Epidermal melanocyte (primary cell): ENCODE data around the gene AMPH.
"Not testable (repeated sequence)": the region's sequence is repeated elsewhere in the genome, so short reads cannot be mapped to it uniquely, and the experiment has no call there.

Source experiments
- DNase-seq: peaks from one replicate; pipeline ENCODE4 v3.0.0; 2011; ENCODE audit warnings: low spot score; ENCODE audit not compliant: insufficient read length

The AMPH gene

DNA sequence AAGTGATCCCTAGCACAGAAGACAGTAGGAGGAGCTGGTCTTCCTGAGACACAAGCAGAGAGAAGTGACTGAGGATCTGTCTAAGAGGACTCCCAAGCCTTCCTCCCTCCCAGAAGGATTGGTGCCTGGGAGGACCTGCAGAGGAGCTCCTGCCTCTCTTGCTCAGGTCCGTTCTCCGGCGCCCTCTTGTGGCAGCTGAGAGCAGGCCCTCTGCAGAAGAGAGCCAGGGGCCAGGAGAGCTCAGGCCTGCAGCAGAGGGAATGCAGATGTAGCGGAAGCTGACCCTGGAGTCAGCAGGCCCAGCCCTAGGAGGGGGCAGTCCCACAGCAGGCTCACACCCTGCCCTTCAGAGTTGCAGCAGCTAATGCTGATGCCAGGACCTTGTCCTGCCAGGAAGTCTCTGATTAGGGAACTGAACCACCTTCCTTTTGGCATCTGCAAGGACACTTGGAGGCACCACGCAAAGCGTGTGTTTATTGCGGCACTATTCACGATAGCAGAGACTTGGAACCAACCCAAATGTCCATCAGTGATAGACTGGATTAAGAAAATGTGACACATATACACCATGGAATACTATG is 276.8 kb downstream of the AMPH start:
- DNase-seq, result not testable (repeated sequence)

DNA sequence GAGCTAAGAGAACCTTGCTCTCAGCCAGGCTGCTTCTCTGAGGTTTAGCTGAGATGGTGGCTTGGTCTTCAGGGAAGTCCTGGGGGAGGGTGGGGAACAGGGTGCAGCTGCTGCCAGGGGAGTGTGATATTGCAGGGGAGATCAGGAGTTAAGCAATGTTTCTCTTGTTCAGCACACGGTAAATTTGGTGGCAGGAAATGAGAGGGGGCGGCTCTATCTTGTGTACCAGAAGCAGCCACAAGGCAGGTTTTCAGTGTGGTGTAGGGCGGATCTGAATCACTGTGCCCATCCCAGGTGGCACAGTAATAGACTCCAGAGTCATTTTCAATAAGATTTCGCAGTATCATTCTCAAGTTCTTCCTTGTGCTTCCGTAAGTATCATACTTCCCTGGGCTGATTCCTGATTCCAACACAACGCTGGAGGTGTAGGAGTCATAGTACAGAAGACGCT is 277.7 kb downstream of the AMPH start:
- not testable (repeated sequence) for DNase-seq

DNA sequence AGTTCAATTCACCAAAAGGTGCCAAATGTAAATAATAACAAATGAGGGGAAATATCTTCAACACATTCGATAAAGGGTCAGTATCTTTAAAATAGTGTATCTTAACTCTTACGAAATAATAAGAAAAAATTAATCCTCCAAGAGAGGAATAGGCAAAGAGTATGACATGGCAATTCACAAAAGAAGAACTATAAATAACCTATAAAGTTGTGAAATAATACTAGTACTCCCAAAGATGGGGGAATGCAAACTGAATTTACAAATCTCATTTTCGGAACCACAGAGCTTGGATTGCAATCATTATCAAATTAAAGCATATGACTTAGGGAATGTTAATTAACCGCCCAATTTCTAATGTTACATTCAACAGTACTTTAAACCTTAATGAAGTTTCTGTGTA is 279.6 kb downstream of the AMPH start:
- no peak for DNase-seq

DNA sequence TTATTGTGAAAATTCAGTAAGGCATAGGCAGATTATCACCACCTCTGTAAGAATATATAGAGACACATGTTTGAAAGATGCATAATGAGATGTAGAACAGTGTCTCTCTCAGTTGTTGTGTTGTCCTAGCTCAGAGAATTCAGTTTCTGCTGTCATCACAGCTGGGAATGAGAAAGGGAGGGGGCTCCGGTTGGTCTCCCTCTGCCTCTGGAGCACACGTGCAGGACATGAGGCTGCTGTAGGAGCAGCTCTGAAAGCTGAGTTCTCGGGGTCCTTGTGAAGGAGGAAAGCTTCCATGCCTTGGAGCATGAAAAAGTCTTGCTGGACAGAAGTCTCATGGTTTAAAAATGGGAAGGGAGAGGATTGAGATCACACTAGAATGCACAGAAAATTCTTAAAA is 280.4 kb downstream of the AMPH start:
- DNase-seq, result not testable (repeated sequence)

DNA sequence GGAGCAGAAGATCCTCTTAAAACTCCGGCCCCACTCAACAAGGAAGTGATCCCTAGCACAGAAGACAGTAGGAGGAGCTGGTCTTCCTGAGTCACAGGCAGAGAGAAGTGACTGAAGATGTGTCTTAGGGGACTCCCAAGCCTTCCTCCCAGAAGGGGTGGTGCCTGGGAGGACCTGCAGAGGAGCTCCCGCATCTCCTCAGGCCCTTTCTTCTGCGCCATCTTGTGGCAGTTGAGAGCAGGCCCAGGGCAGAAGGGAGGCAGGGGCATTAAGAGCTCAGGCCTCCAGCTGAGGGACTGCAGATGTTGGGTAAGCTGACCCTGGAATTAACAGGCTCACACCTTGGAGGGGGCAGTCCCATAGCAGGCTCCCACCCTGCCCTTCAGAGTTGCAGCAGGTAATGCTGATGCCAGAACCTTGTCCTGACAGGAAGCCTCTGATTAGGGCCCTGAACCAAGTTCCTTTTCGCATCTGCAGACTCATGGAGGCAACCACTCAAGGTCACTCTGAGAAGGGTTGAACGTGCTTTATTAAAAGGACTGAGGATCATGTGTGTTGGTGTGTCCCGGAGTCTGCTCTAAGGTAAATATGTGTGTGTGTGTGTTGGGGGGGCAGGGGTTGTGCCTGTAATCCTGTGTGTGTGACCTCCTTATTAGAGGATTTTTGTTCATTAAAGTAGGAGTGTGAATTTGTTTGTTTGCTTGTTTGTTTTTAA is 281.1 kb downstream of the AMPH start:
- not testable (repeated sequence) for DNase-seq

DNA sequence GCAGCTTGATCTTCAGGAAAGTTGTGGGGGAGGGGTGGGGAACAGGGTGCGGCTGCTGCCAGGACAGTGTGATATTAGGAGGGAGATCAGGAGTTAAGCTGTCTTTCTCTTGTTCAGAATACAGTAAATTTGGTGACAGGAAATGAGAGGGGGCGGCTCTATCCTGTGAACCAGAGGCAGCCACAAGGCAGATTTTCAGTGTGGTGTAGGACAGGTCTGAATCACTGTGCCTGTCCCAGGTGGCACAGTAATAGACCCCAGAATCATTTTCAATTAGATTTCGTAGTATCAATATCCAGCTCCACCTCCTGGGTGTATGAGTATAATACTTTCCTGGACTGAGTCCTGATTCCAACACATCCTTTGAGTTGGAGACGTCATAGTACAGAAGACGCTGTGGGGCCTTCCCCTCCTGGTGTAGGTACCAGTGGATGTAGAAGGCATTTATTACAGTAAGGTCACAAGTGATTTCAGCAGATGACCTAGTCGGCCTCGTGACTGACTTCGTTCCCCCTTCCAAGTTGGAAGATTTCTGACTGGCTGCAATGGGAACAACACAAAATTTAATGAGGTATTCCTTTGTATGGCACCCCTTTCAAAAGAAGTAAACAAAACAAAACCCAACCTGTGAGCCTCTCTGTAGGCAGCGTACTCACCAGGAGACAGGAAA is 281.9 kb downstream of the AMPH start:
- DNase-seq, result not testable (repeated sequence)

DNA sequence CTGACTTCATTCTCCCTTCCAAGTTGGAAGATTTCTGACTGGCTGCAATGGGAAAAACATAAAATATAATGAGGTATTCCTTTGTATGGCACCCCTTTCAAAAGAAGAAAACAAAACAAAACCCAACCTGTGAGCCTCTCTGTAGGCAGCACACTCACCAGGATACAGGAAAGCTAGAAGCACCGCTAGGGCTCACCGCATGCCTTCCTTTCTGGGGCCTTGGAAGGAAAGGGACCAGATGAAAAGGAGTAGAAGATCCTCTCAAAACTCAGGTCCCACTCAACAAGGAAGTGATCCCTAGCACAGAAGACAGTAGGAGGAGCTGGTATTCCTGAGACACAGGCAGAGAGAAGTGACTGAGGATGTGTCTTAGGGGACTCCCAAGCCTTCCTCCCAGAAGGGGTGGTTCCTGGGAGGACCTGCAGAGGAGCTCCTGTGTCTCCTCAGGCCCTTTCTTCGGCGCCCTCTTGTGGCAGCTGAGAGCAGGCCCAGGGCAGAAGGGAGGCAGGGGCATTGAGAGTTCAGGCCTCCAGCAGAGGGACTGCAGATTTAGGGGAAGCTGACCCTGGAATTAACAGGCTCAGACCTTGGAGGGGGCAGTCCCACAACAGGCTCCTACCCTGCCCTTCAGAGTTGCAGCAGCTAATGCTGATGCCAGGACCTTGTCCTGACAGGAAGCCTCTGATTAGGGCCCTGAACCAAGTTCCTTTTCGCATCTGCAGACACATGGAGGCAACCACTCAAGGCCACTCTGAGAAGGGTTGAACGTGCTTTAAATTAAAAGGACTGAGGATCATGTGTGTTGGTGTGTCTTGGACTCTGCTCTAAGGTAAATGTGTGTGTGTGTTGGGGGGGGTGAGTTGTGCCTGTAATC is 285.6 kb downstream of the AMPH start:
- not testable (repeated sequence) for DNase-seq

DNA sequence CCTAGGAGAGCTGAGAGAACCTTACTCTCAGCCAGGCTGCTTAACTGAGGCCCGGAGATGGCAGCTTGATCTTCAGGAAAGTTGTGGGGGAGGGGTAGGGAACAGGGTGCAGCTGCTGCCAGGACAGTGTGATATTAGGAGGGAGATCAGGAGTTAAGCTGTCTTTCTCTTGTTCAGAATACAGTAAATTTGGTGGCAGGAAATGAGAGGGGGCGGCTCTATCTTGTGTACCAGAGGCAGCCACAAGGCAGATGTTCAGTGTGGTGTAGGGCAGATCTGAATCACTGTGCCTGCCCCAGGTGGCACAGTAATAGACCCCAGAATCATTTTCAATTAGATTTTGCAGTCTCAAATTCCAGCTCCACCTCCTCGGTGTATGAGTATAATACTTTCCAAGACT is 286.4 kb downstream of the AMPH start:
- not testable (repeated sequence) for DNase-seq

DNA sequence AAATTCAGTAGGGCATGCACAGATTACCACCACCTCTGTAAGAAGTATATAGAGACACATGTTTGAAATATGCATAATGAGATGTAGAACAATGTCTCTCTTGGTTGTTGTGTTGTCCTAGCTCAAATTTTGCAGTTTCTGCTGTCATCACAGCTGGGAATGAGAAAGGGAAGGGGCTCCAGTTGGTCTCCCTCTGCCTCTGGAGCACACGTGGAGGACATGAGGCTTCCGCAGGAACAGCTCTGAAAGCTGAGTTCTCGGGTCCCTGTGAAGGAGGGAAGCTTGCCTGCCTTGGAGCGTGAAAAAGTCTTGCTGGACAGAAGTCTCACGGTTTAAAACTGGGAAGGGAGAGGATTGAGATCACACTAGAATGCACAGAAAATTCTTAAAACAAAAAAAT is 289.0 kb downstream of the AMPH start:
- not testable (repeated sequence) for DNase-seq

DNA sequence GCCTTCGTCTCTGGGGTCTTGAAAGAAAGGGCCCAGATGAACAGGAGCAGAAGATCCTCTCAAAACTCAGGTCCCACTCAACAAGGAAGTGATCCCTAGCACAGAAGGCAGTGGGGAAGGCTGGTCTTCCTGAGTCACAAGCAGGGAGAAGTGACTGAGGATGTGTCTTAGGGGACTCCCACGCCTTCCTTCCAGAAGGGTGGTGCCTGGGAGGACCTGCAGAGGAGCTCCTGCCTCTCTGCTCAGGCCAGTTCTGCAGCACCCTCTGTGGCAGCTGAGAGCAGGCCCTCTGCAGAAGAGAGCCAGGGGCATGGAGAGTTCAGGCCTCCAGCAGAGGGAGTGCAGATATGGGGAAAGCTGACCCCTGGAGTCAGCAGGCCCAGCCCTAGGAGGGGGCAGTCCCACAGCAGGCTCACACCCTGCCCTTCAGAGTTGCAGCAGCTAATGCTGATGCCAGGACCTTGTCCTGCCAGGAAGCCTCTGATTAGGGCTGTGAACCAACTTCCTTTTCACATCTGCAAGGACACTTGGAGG is 289.9 kb downstream of the AMPH start:
- DNase-seq, result not testable (repeated sequence)

DNA sequence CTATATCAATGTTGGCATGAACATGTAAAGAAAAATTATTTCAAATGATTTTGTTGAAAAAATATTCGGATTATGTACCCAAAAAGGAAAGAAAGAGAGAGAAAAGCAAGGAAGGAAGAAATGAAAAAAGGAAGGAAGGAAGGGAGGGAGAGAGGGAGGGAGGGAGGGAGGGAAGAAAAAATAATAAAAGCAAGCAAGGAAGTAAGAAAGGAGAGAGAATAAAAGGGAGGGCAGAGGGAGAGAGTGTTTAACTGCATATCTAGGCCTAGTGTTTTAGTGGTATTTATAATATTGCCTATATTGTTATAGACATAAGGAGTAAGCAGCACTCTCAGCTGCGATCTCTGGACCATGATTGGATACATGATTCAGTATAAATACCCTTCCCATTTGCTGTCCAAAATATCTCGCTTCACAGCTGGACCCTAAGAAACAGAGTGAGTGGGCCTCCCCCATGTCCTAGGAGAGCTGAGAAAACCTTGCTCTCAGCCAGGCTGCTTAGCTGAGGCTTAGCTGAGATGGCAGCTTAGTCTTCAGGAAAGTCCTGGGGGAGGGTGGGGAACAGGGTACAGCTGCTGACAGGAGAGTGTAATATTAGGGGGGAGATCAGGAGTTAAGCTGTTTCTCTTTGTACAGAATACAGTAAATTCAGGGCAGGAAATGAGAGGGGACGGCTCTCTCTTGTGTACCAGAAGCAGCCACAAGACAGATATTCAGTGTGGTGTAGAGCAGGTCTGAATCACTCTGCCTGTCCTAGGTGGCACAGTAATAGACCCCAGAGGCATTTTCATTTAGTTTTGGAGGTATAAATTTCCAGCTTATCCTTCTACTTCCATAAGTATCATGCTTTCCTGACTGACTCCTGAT is 291.0 kb downstream of the AMPH start:
- DNase-seq, result no peak

DNA sequence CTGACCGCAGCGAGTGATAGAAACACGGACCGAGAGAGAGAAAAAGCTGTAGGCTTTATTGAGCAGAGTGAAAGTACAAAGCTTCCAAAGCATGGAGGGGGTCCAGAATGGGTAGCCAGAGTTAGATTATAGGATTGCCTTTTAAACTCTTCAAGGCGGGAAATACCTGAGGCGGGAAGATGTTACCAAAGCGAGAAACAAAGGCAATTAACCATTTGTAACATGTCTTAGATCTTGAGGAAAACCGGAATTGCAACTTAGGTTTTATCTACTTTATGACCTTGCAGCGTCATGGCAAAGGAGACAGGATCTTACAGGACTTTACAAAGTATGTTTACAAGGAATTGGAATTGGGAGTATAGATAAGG is 295.0 kb downstream of the AMPH start:
- DNase-seq, result not testable (repeated sequence)

DNA sequence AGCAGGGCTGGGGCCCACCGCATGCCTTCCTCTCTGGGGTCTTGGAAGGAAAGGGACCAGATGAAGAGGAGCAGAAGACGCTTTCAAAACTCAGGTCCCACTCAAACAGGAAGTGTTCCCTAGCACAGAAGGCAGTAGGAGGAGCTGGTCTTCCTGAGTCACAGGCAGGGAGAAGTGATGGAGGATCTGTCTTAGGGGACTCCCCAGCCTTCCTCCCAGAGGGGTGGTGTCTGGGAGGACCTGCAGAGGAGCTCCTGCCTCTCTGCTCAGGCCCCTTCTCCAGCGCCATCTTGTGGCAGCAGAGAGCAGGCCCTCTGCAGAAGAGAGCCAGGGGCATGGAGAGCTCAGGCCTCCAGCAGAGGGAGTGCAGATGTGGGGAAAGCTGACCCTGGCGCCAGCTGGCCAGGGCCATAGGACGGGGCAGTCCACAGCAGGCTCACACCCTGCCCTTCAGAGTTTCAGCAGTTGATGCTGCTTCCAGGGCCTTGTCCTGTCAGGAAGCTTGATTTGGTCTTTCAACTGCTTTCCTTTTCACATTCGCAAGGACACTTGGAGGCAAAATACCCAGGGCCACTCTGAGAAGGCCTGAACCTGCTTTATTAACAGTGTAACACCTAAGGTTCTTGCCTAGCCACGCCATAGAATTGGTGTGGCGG is 295.6 kb downstream of the AMPH start:
- no peak for DNase-seq

DNA sequence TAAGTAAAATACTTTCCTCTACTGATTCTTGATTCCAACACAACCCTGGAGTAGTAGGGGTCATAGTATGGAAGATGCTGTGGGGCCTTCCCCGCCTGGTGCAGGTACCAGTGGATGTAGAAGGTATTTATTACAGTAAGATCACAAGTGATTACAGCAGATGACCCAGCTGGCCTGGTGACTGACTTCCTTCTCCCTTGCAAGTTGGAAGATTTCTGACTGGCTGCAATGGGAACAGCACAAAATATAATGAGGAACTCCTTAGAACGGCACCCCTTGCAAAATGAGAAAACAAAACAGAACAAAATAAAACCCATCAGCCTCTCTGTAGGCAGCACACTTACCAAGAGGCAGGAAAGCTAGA is 296.1 kb downstream of the AMPH start:
- DNase-seq, result no peak

DNA sequence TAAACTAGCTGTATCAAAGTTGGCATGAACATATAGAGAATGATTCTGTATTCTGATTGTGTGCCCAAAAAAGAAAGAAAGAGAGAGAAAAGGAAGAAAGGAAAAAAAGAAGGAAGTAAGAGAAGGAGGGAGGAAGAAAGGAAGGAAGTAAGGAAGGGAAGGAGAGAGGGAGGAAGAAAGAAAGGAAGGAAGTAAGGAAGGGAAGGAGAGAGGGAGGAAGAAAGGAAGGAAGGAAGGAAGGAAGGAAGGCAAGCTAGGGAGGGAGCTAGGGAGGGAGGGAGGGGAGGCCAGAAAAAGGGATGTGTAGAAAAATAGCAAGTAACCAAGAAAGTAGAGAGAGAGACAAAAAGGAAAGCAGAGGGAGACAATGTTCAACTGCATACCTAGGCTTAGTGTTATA is 297.0 kb downstream of the AMPH start:
- no peak for DNase-seq
